SIG-M5 (cell line): ENCODE results near the gene TLR9.
"Not testable (repeated sequence)": the region's sequence is repeated elsewhere in the genome, so short reads cannot be mapped to it uniquely, and the experiment has no call there.

ENCODE experiments used
- DNase-seq: peaks from one replicate; lab custom pipeline; 2025; lab: John Stamatoyannopoulos, UW

The TLR9 gene

GRCh38 chr3:52195291-52195597 lies 30.2 kb downstream of the TLR9 start:
- no peak for DNase-seq

DNA sequence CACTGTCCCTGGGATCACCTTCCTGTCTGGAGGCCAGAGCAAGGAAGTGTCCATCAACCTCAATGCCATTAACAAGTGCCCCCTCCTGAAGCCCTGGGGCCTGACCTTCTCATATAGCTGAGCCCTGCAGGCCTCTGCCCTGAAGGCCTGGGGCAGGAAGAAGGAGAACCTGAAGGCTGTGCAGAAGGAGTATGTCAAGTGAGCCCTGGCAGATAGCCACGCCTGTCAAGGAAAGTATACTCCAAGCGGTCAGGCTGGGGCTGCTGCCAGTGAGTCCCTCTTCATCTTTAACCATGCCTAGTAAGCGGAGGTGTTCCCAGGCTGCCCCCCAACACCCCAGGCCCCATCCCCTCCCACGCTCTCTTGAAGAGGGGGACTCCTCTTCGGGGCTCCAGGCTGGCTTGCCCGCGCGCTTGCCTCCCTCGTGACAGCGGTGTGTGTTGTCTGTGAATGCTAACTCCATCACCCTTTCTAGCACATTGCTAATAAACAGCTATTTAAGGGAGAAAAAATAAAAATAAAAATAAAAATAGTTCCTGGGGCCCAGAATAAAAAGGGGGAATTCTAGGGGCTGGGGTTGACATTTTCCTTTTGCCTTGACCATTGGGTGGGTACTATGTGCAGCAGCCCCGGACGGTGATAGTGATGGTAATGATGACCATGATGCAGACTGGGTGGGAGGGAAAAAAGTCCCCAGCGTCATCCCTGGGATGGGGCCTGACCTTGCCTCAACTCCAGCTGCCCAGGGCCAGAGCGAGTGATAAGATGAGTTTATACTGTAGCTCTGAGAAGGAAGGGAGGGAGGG lies 30.8 kb downstream of the TLR9 start:
- DNase-seq = no peak

DNA sequence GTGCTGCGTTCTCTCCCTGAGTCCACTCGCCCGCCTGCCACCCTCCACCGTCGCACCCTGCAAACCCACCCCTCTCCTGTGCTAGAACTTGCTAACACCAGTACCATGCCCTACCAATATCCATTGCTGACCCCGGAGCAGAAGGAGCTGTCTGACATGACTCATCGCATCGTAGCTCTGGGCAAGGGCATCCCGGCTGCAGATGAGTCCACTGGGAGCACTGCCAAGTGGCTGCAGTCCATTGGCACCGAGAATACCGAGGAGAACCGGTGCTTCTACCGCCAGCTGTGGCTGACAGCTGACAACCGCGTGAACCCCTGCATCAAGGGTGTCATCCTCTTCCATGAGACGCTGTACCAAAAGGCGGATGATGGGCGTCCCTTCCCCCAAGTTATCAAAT lies 32.4 kb downstream of the TLR9 start:
- no peak for DNase-seq

DNA sequence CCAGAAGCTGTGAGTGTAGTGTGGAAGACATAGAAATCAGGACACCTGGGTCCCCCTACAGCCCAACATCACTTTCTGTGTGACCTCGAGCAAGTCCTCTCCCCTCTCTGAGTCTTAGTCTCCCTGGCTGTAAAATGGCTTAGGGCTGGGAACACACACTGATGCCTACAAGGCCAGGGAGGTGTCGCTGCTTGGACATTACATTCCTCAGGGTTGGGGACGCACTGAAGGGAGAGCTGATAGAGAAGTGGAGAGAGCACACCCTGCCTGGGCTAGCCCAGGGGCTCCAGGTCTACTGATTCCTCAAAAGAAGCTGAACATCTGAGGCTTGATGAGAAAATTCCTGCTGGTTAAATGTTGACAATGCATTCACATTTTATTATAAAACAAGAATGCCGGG lies 33.8 kb downstream of the TLR9 start:
- no peak for DNase-seq

DNA sequence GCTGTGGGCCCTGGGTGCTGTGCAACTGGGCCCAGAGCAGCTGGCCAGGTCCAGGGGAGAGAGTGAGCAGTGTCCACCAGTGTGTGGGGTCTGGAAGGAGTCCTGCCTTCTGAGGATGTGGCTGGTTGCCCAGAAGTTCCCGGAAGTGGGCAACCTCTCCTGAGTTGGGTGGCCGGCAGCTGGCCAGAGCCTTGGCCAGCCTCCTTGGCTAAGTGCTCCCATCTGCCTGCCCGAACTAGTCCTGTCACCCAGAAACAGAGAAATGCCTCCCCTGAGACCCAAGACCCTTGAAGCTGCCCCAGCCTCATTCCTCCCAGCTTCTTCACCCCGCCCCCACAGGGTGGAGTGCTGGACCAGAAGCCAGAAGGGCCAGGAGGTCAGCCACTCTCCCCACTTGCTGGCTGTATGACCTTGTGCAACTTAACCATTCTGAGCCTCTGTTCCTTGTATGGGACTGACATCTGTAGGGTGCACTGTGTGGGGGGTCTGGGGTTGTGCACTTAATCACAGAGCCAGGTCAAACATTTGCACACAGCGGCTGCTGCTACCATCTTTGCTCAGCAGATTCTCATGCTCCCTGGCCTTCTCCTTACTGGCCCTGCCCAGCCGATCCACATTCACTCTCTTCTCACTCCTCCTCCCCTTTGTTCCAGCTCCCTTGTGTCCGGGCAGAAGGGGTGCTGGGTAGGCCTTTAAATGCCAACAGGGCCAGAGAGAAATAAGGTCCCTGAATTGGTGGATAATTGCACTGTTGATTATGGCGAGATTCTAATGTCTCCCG lies 35.0 kb downstream of the TLR9 start:
- DNase-seq = no peak

- no peak for DNase-seq
Observed at GRCh38 chr3:52188556-52188955, 36.9 kb downstream of the TLR9 start.

DNA sequence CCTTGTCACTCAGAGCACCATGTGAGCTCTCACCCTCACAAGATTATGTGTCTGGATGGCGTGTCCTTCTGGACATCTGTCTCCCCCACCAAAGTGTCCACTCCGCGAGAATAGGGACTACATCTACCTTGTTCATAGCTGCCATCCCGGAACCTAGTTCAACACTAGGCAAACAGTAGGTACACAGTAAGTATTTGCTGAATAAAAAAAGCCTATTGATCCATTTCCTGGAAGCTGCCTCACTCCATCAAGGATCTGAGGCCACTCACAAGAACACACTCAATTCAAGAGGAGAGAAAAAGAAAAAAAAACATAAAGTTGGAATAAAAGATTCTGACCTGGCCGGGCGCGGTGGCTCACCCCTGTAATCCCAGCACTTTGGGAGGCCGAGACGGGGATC lies 38.7 kb downstream of the TLR9 start:
- DNase-seq = no peak

- peak; percentile 31 for DNase-seq
Observed at GRCh38 chr3:52185837-52186236, 39.6 kb downstream of the TLR9 start.

GRCh38 chr3:52185311-52185710 lies 40.1 kb downstream of the TLR9 start:
- DNase-seq = no peak

- no peak for DNase-seq
Observed at GRCh38 chr3:52184690-52185089, 40.8 kb downstream of the TLR9 start.

DNA sequence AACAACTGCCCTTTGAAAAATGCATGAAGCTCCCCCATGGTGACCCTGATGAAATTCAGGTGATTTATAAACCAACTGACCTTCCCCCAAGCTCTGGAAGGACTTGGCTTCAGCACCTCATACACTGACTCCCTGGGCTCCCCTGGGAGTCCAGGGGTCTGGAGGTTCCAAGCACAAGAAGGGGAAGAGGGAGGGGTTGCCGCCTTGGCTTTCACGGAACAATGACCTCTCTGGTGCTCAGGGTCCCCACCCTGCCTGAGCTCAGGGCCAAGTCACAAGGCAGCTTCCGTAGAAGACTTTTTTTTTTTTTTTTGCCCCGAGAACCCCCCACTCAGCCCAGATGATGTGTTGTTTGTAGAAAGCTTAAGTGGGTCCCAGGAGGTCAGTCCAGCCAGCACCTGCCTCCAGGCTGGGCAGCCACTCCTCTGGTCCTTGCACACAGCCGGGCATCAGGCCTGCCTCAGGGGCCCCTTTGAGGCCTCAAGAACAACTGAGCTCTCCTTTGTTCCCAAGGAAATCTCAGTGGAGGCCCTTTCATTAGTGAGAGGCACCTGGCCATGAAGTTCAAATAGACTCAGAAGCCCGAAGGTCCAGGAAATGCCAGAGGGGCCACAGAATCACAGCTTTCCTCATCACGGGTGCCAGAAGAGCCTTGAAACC lies 41.5 kb downstream of the TLR9 start:
- no peak for DNase-seq

DNA sequence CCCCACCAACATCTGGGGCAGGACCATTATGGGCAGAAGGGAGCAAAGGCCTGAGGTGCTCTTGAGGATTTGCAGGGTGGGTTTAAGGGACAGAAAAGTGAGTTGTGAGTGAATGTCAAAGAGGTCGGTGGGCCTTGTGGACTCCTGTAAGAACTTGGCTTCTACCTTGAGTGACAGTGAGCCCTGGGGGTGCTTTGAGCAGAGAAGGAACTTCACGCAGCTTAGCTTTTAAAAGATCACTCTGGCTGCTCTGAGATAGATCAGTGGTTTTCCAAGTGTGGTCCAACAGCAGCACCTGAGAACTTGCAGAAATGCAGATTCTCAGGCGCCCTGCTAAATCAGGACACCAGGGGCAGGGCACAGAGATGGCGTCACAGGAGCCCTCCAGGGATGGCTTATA lies 42.8 kb downstream of the TLR9 start:
- DNase-seq = no peak

GRCh38 chr3:52182196-52182595 lies 43.2 kb downstream of the TLR9 start:
- no peak for DNase-seq

GRCh38 chr3:52181543-52181942 lies 43.9 kb downstream of the TLR9 start:
- no peak for DNase-seq

GRCh38 chr3:52178537-52178936 lies 46.9 kb downstream of the TLR9 start:
- no peak for DNase-seq

DNA sequence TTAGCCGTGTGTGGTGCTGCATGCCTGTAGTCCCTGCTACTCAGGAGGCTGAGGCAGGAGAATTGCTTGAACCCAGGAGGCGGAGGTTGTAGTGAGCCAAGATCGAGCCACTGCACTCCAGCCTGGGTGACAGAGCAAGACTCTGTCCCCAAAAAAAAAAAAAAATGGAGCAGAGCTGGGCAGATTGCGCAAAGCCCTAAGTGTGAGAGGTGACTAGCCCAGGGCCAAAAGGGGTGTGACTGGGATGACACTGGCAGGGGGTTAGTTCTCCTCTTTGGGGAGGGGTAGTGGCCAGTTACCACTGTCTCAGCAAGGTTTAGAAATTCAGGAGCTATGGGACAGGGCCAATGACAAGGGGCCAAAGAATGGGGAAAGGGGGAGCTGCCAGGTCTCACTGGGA lies 47.3 kb downstream of the TLR9 start:
- not testable (repeated sequence) for DNase-seq

- DNase-seq = no peak
Observed at GRCh38 chr3:52177701-52178042, 47.8 kb downstream of the TLR9 start.

GRCh38 chr3:52176951-52177700 lies 48.3 kb downstream of the TLR9 start:
- no peak for DNase-seq

GRCh38 chr3:52176180-52176752 lies 49.2 kb downstream of the TLR9 start:
- DNase-seq = no peak

GRCh38 chr3:52175416-52176179 lies 49.8 kb downstream of the TLR9 start:
- DNase-seq = no peak

- no peak for DNase-seq
Observed at GRCh38 chr3:52174896-52175295, 50.5 kb downstream of the TLR9 start.
